Tibial nerve (tissue), 3 donors: Measurements from ENCODE around the gene TMEM14A.

Experiments
- CTCF ChIP-seq, 5 experiments: fragments of 200-600 bp in 3 of 5; fragments of 450-650 bp in 2 of 5; sonication (generic) in 3 of 5; IDR thresholded peaks; one replicate each; pipeline ENCODE4 v1.5.1; 2016 to 2019; ENCODE audit warnings: antibody characterized with exemption in 5 of 5, mild to moderate bottlenecking in 3 of 5, moderate library complexity in 2 of 5
- POLR2A ChIP-seq, 2 donors: fragments of 450-650 bp; IDR thresholded peaks; one replicate each; pipeline ENCODE4 v1.6.1; 2017; ENCODE audit warnings: antibody characterized with exemption in 2 of 2, mild to moderate bottlenecking in 2 of 2, moderate library complexity in 2 of 2

- TF ChIP-seq CTCF (IDR thresholded peaks at IDR 0.05) (no peak), POLR2A (IDR thresholded peaks at IDR 0.05) (no peak)
These were observed 38.9 kb upstream of the TMEM14A start for GRCh38 chr6:52632011-52632410.
